ENCODE data around the gene HLA-DMA. TPM values are rescaled to one million over a fixed set of nuclear protein-coding genes. Genes with fewer than 3 reads are reported as not detected.

Gene HLA-DMA
- total and polyA plus RNA-seq, 9 of the 15 experiments (the other 6 are each of a cell fraction or from before 2014, with no cell fraction given): 0.13 to 0.83 (median 0.51) TPM

GRCh38 chr6:32972353-32973143 is 19.7 kb upstream of the HLA-DMA start:
- H4K20me1 ChIP-seq (replicated peaks; ENCODE audit: control insufficient read depth, insufficient read depth, low read length): peaks cover 55% of the 10 kb centered on the region
- TF ChIP-seq TARDBP (IDR thresholded peaks at IDR 0.05) (no peak; the same call in 1 of the 2 replicates), TSHZ1 (CRISPR knock-in tag; IDR thresholded peaks at IDR 0.05) (no peak), CREB3 (tag; conservative IDR thresholded peaks at IDR 0.05; ENCODE audit: low read depth) (no peak), XRCC3 (IDR thresholded peaks at IDR 0.05) (no peak), AFF4 (CRISPR knock-in tag; IDR thresholded peaks at IDR 0.05) (no peak; the same call in none of the 2 replicates), MEF2D (tag; conservative IDR thresholded peaks at IDR 0.05; ENCODE audit: low read depth) (no peak), ZBTB17 (CRISPR knock-in tag; IDR thresholded peaks at IDR 0.05) (no peak), HDAC8 (tag; IDR thresholded peaks at IDR 0.05) (no peak), HMGN3 (IDR thresholded peaks at IDR 0.05; ENCODE audit: borderline replicate concordance, extremely low read depth, insufficient read length, low read depth, low read length) (peak; percentile 25), FOXJ2 (tag; IDR thresholded peaks at IDR 0.05) (no peak), BACH1 (tag; IDR thresholded peaks at IDR 0.05) (no peak)

More at GRCh38 chr6:32972353-32973143, 19.7 kb upstream of the HLA-DMA start:
- ChIA-PET CTCF (ENCODE audit: low intra/inter-chr PET ratio) (interaction anchor here (1.2 kb wide), 1 partner anchor 9 kb away, joined by 4 read pairs; no protein-coding TSS in a partner anchor), POLR2A (interaction anchor here (0.6 to 13.4 kb wide), 101 partner anchors 9 to 1896 kb away, joined by 3 to 384 read pairs (median 4); partner anchors contain the start of genes B3GALT4, C6orf47, FKBPL and HLA-DMA)
- TSS peak; percentile 31 for BruUV-seq (replicated peaks)
- Histone ChIP-seq H3K4me1 (replicated peaks in 1 of 2; ENCODE audit: control insufficient read depth in 2 of 2, insufficient read depth in 2 of 2, low read length in 2 of 2) (peaks cover 14 to 20% of the 10 kb centered on the region in 2 experiments; a peak in 4 of 5 replicates), H3K9me1 (ENCODE audit: control insufficient read depth, insufficient read depth, low read length) (peaks cover 22% of the 10 kb centered on the region), H3K79me2 (ENCODE audit: control insufficient read depth, insufficient read depth, low read length) (peaks cover 92% of the 10 kb centered on the region), H3K27me3 (ENCODE audit: control insufficient read depth in 2 of 2, insufficient read depth in 2 of 2, low read length in 2 of 2) (no peaks in the 10 kb centered on the region), H3K4me2 (ENCODE audit: insufficient read depth, low read length) (peak overlapping the region; percentile 92), H3K4me3 (peak overlapping the region; percentile 70), H3K36me3 (ENCODE audit: control insufficient read depth, insufficient read depth, low read length) (peaks cover 60% of the 10 kb centered on the region), H2AFZ (ENCODE audit: low read depth, low read length) (no peak overlapping the region), H3K9me3 (replicated peaks; ENCODE audit: control insufficient read depth, insufficient read depth, low read depth, low read length) (no peaks in the 10 kb centered on the region), H3K9ac (ENCODE audit: insufficient read depth in 1 of 2, low read depth in 2 of 2, low read length in 2 of 2) (peak overlapping the region; percentile 75 to 98), H3K27ac (ENCODE audit: extremely low read depth, low read depth, low read length) (peak overlapping the region; percentile 63)
- DNase-seq (ENCODE audit: extremely low read depth in 1 of 4, low spot score in 3 of 4) (peak in 3 of 4 experiments; percentile 50 to 84 (median 76)), ATAC-seq (peak; percentile 8), FAIRE-seq (no peak)
- in situ Hi-C loops (cut with MboI): loop anchor here (25.0 kb wide), 1 partner anchor 1435 kb away; the partner anchor contains the start of genes ATP6V1G2, DDX39B, MCCD1 and NFKBIL1
- intact Hi-C loops (cut with micrococcal nuclease): loop anchor here (5.0 kb wide), 1 partner anchor 775 kb away; no protein-coding TSS in a partner anchor
- under 1% methylated on average over 67 of the region's 70 CpGs for WGBS (ENCODE audit: insufficient coverage, low coverage, missing lambda C conversion rate)

Measured in K562 (cell line).